GM23338 (cell line): Measurements from ENCODE around the gene CRYZL1. TPM values are rescaled to one million over a fixed set of nuclear protein-coding genes. Genes with fewer than 3 reads are reported as not detected.

Experiments used
- ATAC-seq: fragments of 200-7000 bp; cut with Tn5 transposase; 3 replicates; pipeline ENCODE4 v1.9.1; 2020
- DNase-seq: peaks from one replicate; pipeline ENCODE4 v3.0.0-alpha.2; 2015; ENCODE audit warnings: low spot score
- H2AFZ ChIP-seq: fragments of 200-600 bp; sonication (generic); 2 replicates; pipeline ENCODE4 v1.8.0; 2016; ENCODE audit warnings: antibody characterized with exemption, mild to moderate bottlenecking, moderate library complexity
- H3F3A ChIP-seq: fragments of 200-600 bp; sonication (generic); replicated peaks from 2 replicates; pipeline ENCODE4 v1.8.0; 2017; ENCODE audit warnings: antibody characterized with exemption, mixed run types, low read depth
- H3K27ac ChIP-seq: fragments of 200-600 bp; sonication (generic); 2 replicates; pipeline ENCODE4 v1.6.1; 2016; ENCODE audit warnings: low read depth
- H3K27me3 ChIP-seq: fragments of 200-600 bp; sonication (generic); 2 replicates; pipeline ENCODE4 v1.8.0; 2016; ENCODE audit warnings: mild to moderate bottlenecking, mixed run types, moderate library complexity; ENCODE audit not compliant: insufficient read depth
- H3K36me3 ChIP-seq: fragments of 200-600 bp; sonication (generic); 2 replicates; pipeline ENCODE4 v1.8.0; 2016; ENCODE audit warnings: mild to moderate bottlenecking; ENCODE audit not compliant: insufficient read depth
- H3K4me1 ChIP-seq: fragments of 200-600 bp; sonication (generic); 2 replicates; pipeline ENCODE4 v1.8.0; 2016; ENCODE audit warnings: mild to moderate bottlenecking, moderate library complexity; ENCODE audit not compliant: insufficient read depth
- H3K4me2 ChIP-seq: fragments of 200-600 bp; sonication (generic); 2 replicates; pipeline ENCODE4 v1.7.1; 2017; ENCODE audit warnings: mixed run types
- H3K4me3 ChIP-seq: fragments of 200-600 bp; sonication (generic); 2 replicates; pipeline ENCODE4 v1.6.1; 2016; ENCODE audit warnings: mixed run types
- H3K79me2 ChIP-seq: fragments of 200-600 bp; sonication (generic); replicated peaks from 2 replicates; pipeline ENCODE4 v1.8.0; 2017; ENCODE audit warnings: mild to moderate bottlenecking; ENCODE audit not compliant: insufficient read depth
- H3K9me2 ChIP-seq: fragments of 200-600 bp; sonication (generic); 2 replicates; pipeline ENCODE4 v1.8.0; 2017; ENCODE audit not compliant: insufficient read depth
- H4K20me1 ChIP-seq: fragments of 200-600 bp; sonication (generic); replicated peaks from 2 replicates; pipeline ENCODE4 v1.8.0; 2017; ENCODE audit warnings: mild to moderate bottlenecking; ENCODE audit not compliant: insufficient read depth
- H3K27ac Mint-ChIP-seq: 2 replicates; pipeline ENCODE4 v1.8.0; 2020; ENCODE audit warnings: inconsistent platforms, mild to moderate bottlenecking, moderate library complexity, mixed read lengths
- H3K27me3 Mint-ChIP-seq: 3 replicates; pipeline ENCODE4 v1.8.0; 2022; ENCODE audit warnings: low read depth, mild to moderate bottlenecking, moderate library complexity, mixed read lengths, inconsistent platforms; ENCODE audit not compliant: insufficient read depth, poor library complexity
- H3K36me3 Mint-ChIP-seq: 3 replicates; pipeline ENCODE4 v1.8.0; 2021; ENCODE audit warnings: low read depth, mild to moderate bottlenecking, inconsistent platforms, moderate library complexity, mixed read lengths
- H3K4me1 Mint-ChIP-seq: 3 replicates; pipeline ENCODE4 v1.8.0; 2020; ENCODE audit warnings: mild to moderate bottlenecking, inconsistent platforms, mixed read lengths
- H3K4me3 Mint-ChIP-seq: 3 replicates; pipeline ENCODE4 v1.8.0; 2021; ENCODE audit warnings: moderate library complexity, mild to moderate bottlenecking, inconsistent platforms, mixed read lengths
- H3K9me3 Mint-ChIP-seq: 3 replicates; pipeline ENCODE4 v1.8.0; 2020; ENCODE audit warnings: moderate library complexity, mild to moderate bottlenecking, inconsistent platforms, mixed read lengths
- CREB1 ChIP-seq: fragments of 250-450 bp; sonication (Bioruptor Pico); IDR thresholded peaks from 2 replicates; pipeline ENCODE4 v1.5.0; 2020; ENCODE audit warnings: low read depth, mild to moderate bottlenecking, moderate library complexity
- ETS1 ChIP-seq: IDR thresholded peaks from 2 replicates; pipeline ENCODE4 v1.6.1; 2016; ENCODE audit warnings: antibody characterized with exemption
- EZH2 ChIP-seq: fragments of 200-600 bp; sonication (generic); IDR thresholded peaks from one replicate; pipeline ENCODE4 v1.8.0; 2017; ENCODE audit warnings: antibody characterized with exemption, mild to moderate bottlenecking, low read depth; ENCODE audit not compliant: unreplicated experiment
- EZH2phosphoT487 ChIP-seq: fragments of 200-600 bp; sonication (generic); IDR thresholded peaks from one replicate; pipeline ENCODE4 v1.8.1; 2018; ENCODE audit warnings: antibody characterized with exemption; ENCODE audit not compliant: unreplicated experiment
- NANOG ChIP-seq: IDR thresholded peaks from 2 replicates; pipeline ENCODE4 v1.6.1; 2016; ENCODE audit warnings: antibody characterized with exemption, borderline replicate concordance
- POLR2AphosphoS5 ChIP-seq: IDR thresholded peaks from 2 replicates; pipeline ENCODE4 v1.6.1; 2016; ENCODE audit warnings: antibody characterized with exemption, low read depth
- ZNF114 ChIP-seq: fragments of 250-450 bp; sonication (Bioruptor Pico); IDR thresholded peaks from 2 replicates; pipeline ENCODE4 v1.5.0; 2020; ENCODE audit warnings: mild to moderate bottlenecking, moderate library complexity
- ZNF331 ChIP-seq: fragments of 250-450 bp; sonication (Bioruptor Pico); IDR thresholded peaks from 2 replicates; pipeline ENCODE4 v1.5.0; 2020; ENCODE audit warnings: low read depth, mild to moderate bottlenecking, moderate library complexity
- ZNF462 ChIP-seq: fragments of 250-450 bp; sonication (Bioruptor Pico); IDR thresholded peaks from 2 replicates; pipeline ENCODE4 v1.5.0; 2020; ENCODE audit warnings: mild to moderate bottlenecking, moderate library complexity
- polyA plus RNA-seq: library from polyadenylated mRNA; unstranded; fragments of >200 nt; fragmentation: Nextera tagmentation; extraction: Ambion mirVana; gene quantifications from 2 replicates; pipeline ENCODE4 v1.2.1, GENCODE V29; 2016
- total RNA-seq: library from RNA; depleted of rRNA; stranded (reverse); fragments of >200 nt; shearing (Covaris generic); gene quantifications from 2 replicates; pipeline ENCODE4 v1.2.3, GENCODE V29; 2014
- TF ChIP-seq, protein P1 (sequence below): IDR thresholded peaks from one replicate; pipeline ENCODE4 v1.6.1; 2018; ENCODE audit warnings: antibody characterized with exemption; ENCODE audit not compliant: unreplicated experiment

The CRYZL1 gene
- total and polyA plus RNA-seq, 2 experiments from 2014 or later = 23.8 to 40.5 TPM

DNA sequence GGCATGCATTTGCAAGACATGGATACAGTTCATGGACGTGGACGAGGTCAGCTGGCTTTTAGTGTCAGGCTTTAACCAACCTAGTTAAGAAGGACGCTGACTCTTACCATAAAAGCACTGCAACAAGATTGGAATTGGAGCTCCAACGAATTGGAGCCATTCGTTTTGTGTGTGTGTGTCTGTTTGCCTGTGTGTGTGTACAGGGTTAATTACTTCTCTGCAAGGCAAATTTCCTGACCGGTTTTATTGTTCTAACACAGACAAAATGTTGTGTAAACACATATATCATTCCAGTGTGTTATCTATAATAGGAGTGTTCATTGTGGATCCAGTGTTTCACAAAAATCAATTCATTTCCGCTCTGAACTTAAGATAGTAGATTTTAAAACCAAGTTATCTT is 8.7 kb upstream of the CRYZL1 start:
- H4K20me1 ChIP-seq = peaks cover 56% of the 10 kb centered on the region
- Mint-ChIP-seq H3K9me3 (no peaks in the 10 kb centered on the region), H3K4me3 (no peak overlapping the region), H3K36me3 (peaks cover 12% of the 10 kb centered on the region; the same call in 1 of the 3 replicates), H3K27ac (no peak overlapping the region), H3K27me3 (peaks cover 5% of the 10 kb centered on the region), H3K4me1 (peaks cover 51% of the 10 kb centered on the region)
- DNase-seq = no peak
- no peaks in the 10 kb centered on the region for H3K9me2 ChIP-seq
- H3K27ac ChIP-seq = 0 out of 2 replicates have a peak overlapping the region, but pooled peaks have one; percentile 70
- H3K27me3 ChIP-seq = no peaks in the 10 kb centered on the region
- H3K4me3 ChIP-seq = no peak overlapping the region
- H3F3A ChIP-seq = no peaks in the 10 kb centered on the region; the same call in 1 of the 2 replicates
- H2AFZ ChIP-seq = no peak overlapping the region
- ATAC-seq = no peak
- TF ChIP-seq ZNF114 (no peak), ZNF331 (CRISPR knock-in tag) (no peak), EZH2 (no peak), ETS1 (no peak), POLR2AphosphoS5 (no peak), ZNF462 (CRISPR knock-in tag) (no peak), NANOG (no peak), EZH2phosphoT487 (no peak), CREB1 (no peak)
- TF ChIP-seq, protein P1, sequence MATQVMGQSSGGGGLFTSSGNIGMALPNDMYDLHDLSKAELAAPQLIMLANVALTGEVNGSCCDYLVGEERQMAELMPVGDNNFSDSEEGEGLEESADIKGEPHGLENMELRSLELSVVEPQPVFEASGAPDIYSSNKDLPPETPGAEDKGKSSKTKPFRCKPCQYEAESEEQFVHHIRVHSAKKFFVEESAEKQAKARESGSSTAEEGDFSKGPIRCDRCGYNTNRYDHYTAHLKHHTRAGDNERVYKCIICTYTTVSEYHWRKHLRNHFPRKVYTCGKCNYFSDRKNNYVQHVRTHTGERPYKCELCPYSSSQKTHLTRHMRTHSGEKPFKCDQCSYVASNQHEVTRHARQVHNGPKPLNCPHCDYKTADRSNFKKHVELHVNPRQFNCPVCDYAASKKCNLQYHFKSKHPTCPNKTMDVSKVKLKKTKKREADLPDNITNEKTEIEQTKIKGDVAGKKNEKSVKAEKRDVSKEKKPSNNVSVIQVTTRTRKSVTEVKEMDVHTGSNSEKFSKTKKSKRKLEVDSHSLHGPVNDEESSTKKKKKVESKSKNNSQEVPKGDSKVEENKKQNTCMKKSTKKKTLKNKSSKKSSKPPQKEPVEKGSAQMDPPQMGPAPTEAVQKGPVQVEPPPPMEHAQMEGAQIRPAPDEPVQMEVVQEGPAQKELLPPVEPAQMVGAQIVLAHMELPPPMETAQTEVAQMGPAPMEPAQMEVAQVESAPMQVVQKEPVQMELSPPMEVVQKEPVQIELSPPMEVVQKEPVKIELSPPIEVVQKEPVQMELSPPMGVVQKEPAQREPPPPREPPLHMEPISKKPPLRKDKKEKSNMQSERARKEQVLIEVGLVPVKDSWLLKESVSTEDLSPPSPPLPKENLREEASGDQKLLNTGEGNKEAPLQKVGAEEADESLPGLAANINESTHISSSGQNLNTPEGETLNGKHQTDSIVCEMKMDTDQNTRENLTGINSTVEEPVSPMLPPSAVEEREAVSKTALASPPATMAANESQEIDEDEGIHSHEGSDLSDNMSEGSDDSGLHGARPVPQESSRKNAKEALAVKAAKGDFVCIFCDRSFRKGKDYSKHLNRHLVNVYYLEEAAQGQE = no peak
- peaks cover 100% of the 10 kb centered on the region for H3K79me2 ChIP-seq
- no peak overlapping the region for H3K4me2 ChIP-seq
- no peaks in the 10 kb centered on the region for H3K36me3 ChIP-seq
- peaks cover 41% of the 10 kb centered on the region for H3K4me1 ChIP-seq
